A549 (cell line): Measurements from ENCODE around the gene CACNA2D2. TPM values are rescaled to one million over a fixed set of nuclear protein-coding genes. Genes with fewer than 3 reads are reported as not detected.
A peak's percentile ranks its signal among the peaks of the same experiment; 100 is the strongest.

Experiments used
- ATAC-seq, 2 experiments: fragments of 200-7000 bp in 1 of 2; fragments of >200 bp in 1 of 2; cut with Nextera tagmentation in 1 of 2; cut with Tn5 transposase in 1 of 2; 3 replicates each; pipeline versions ENCODE4 v1.8.0 to v1.9.1; 2018 to 2020; ENCODE audit warnings: mild to moderate bottlenecking in 1 of 2, moderate library complexity in 1 of 2
- CTCF ChIA-PET: fragments of 300-600 bp; sonication (Branson Sonifier 250); formaldehyde crosslinking; extraction: SDS; loops from one replicate; lab custom pipeline; 2021; ENCODE audit warnings: antibody characterized with exemption, inconsistent platforms; lab: Yijun Ruan, JAX
- POLR2A ChIA-PET: fragments of 350-600 bp; formaldehyde crosslinking; extraction: SDS; loops from one replicate; lab custom pipeline; 2021; ENCODE audit warnings: antibody characterized with exemption, inconsistent platforms; lab: Yijun Ruan, JAX
- DNase-seq, 2 experiments: peaks; one replicate each; pipeline versions ENCODE4 v3.0.0 to v3.0.0-alpha.2; 2011 to 2016; ENCODE audit warnings: low read depth in 1 of 2, low spot score in 1 of 2
- FAIRE-seq: peaks from 2 replicates; lab custom pipeline; 2011; peaks lifted over from hg19 to GRCh38; lab: Jason Lieb, UNC
- H3K27ac ChIP-seq, 2 experiments: fragments of >200 bp; sonication (Bioruptor Twin); formaldehyde crosslinking; 3 replicates each; pipeline ENCODE4 v1.5.1; 2016 to 2017
- H3K4me1 ChIP-seq: fragments of >200 bp; sonication (Bioruptor Twin); formaldehyde crosslinking; 3 replicates; pipeline ENCODE4 v1.6.1; 2016
- H3K4me2 ChIP-seq: fragments of >200 bp; sonication (Bioruptor Twin); formaldehyde crosslinking; 3 replicates; pipeline ENCODE4 v1.6.1; 2016
- H3K4me3 ChIP-seq: fragments of >200 bp; sonication (Bioruptor Twin); formaldehyde crosslinking; 3 replicates; pipeline ENCODE4 v1.5.1; 2016
- H3K9me3 ChIP-seq: fragments of >200 bp; sonication (Bioruptor Twin); formaldehyde crosslinking; 3 replicates; pipeline ENCODE4 v1.6.1; 2016
- BHLHE40 ChIP-seq: IDR thresholded peaks from 2 replicates; pipeline ENCODE4 v1.6.1; 2012; ENCODE audit warnings: low read depth, low read length, inconsistent platforms
- E2F6 ChIP-seq: IDR thresholded peaks from 2 replicates; pipeline ENCODE4 v1.6.1; 2012; ENCODE audit warnings: low read depth, borderline replicate concordance
- EHF ChIP-seq: fragments of 250-450 bp; sonication (Bioruptor Pico); IDR thresholded peaks from 2 replicates; pipeline ENCODE4 v1.5.0; 2020; ENCODE audit warnings: mild to moderate bottlenecking
- FOSB ChIP-seq: fragments of 250-450 bp; sonication (Bioruptor Pico); IDR thresholded peaks from 2 replicates; pipeline ENCODE4 v1.5.0; 2020; ENCODE audit warnings: mild to moderate bottlenecking, moderate library complexity
- FOSL2 ChIP-seq, 2 experiments: fragments of 450-650 bp in 1 of 2; fragments of >200 bp in 1 of 2; sonication (Bioruptor Twin) in 1 of 2; formaldehyde crosslinking; IDR thresholded peaks; 2 replicates each; pipeline versions ENCODE4 v1.5.0 to v1.6.1; 2016 to 2020; ENCODE audit warnings: mild to moderate bottlenecking in 1 of 2, moderate library complexity in 1 of 2
- FOXS1 ChIP-seq: fragments of 250-450 bp; sonication (Bioruptor Pico); IDR thresholded peaks from 2 replicates; pipeline ENCODE4 v1.5.0; 2020; ENCODE audit warnings: mild to moderate bottlenecking, moderate library complexity
- GATA3 ChIP-seq: IDR thresholded peaks from 2 replicates; pipeline ENCODE4 v1.6.1; 2012; ENCODE audit warnings: borderline replicate concordance
- HOXB5 ChIP-seq: fragments of 250-450 bp; sonication (Bioruptor Pico); IDR thresholded peaks from 2 replicates; pipeline ENCODE4 v1.5.0; 2020; ENCODE audit warnings: mild to moderate bottlenecking, moderate library complexity
- JUN ChIP-seq, 2 experiments: fragments of >200 bp; sonication (Bioruptor Twin); formaldehyde crosslinking; IDR thresholded peaks; 2 replicates in 1 of 2; 3 replicates in 1 of 2; pipeline ENCODE4 v1.6.1; 2016 to 2017
- KDM1A ChIP-seq: fragments of 200-600 bp; sonication (generic); IDR thresholded peaks from 2 replicates; pipeline ENCODE4 v1.6.1; 2016; ENCODE audit warnings: low read depth, mild to moderate bottlenecking
- KDM5A ChIP-seq: fragments of 200-600 bp; sonication (generic); IDR thresholded peaks from 2 replicates; pipeline ENCODE4 v1.6.1; 2016; ENCODE audit warnings: antibody characterized with exemption, mild to moderate bottlenecking
- MAX ChIP-seq: IDR thresholded peaks from 2 replicates; pipeline ENCODE4 v1.6.1; 2012
- MYC ChIP-seq: IDR thresholded peaks from 2 replicates; pipeline ENCODE4 v1.6.1; 2012; ENCODE audit warnings: mild to moderate bottlenecking, inconsistent platforms, low read length, improper control_type of control experiment, borderline replicate concordance
- PHF8 ChIP-seq: fragments of 200-600 bp; sonication (generic); IDR thresholded peaks from 2 replicates; pipeline ENCODE4 v1.6.1; 2016; ENCODE audit warnings: low read depth, mild to moderate bottlenecking, antibody characterized with exemption, moderate library complexity, borderline replicate concordance
- POLR2A ChIP-seq: IDR thresholded peaks from 2 replicates; pipeline ENCODE4 v1.6.1; 2012; ENCODE audit warnings: mild to moderate bottlenecking, low read length
- POLR2AphosphoS2 ChIP-seq: conservative IDR thresholded peaks from 2 replicates; pipeline ENCODE4 v1.6.1; 2012; ENCODE audit warnings: low read length, improper control_type of control experiment, inconsistent platforms
- SMC3 ChIP-seq: fragments of >200 bp; sonication (Bioruptor Twin); formaldehyde crosslinking; IDR thresholded peaks from 3 replicates; pipeline ENCODE4 v1.6.1; 2018; ENCODE audit warnings: inconsistent platforms
- TP53 ChIP-seq: fragments of 250-450 bp; sonication (Bioruptor Pico); IDR thresholded peaks from 2 replicates; pipeline ENCODE4 v1.5.0; 2021; ENCODE audit warnings: mild to moderate bottlenecking, moderate library complexity
- ZSCAN20 ChIP-seq: fragments of 250-450 bp; sonication (Bioruptor Pico); IDR thresholded peaks from 2 replicates; pipeline ENCODE4 v1.8.0; 2022; ENCODE audit warnings: mild to moderate bottlenecking, moderate library complexity
- WGBS: methylation state at CpG from one replicate; pipeline ENCODE4 v1.1.6; 2017; ENCODE audit errors: missing lambda C conversion rate; 5-methylcytosine and 5-hydroxymethylcytosine counted together
- polyA plus RNA-seq, 4 experiments: library from polyadenylated mRNA; depleted of rRNA in 3 of 4; stranded (reverse); fragments of >200 nt; fragmentation: RNase III in 1 of 4; extraction: RNeasy Plus Mini Kit Qiagen cat#74134 plus additional on column Dnase treatment in 1 of 4; gene quantifications; 2 replicates in 3 of 4; 3 replicates in 1 of 4; pipeline ENCODE4 v1.2.3, GENCODE V29; 2011 to 2017
- TF ChIP-seq, protein P1 (sequence below): fragments of 250-450 bp; sonication (Bioruptor Pico); IDR thresholded peaks from 2 replicates; pipeline ENCODE4 v1.5.0; 2020; ENCODE audit warnings: low read depth, mild to moderate bottlenecking, moderate library complexity

CACNA2D2 gene
- polyA plus RNA-seq, 2 of the 4 experiments (the other 2 are of a cell fraction): 0.21 to 0.75 TPM

- TF ChIP-seq POLR2AphosphoS2: no peak
- no peak for TF ChIP-seq POLR2A
These were observed 164.5 kb downstream of the CACNA2D2 start (continued) for GRCh38 chr3:50338965-50339364.

DNA sequence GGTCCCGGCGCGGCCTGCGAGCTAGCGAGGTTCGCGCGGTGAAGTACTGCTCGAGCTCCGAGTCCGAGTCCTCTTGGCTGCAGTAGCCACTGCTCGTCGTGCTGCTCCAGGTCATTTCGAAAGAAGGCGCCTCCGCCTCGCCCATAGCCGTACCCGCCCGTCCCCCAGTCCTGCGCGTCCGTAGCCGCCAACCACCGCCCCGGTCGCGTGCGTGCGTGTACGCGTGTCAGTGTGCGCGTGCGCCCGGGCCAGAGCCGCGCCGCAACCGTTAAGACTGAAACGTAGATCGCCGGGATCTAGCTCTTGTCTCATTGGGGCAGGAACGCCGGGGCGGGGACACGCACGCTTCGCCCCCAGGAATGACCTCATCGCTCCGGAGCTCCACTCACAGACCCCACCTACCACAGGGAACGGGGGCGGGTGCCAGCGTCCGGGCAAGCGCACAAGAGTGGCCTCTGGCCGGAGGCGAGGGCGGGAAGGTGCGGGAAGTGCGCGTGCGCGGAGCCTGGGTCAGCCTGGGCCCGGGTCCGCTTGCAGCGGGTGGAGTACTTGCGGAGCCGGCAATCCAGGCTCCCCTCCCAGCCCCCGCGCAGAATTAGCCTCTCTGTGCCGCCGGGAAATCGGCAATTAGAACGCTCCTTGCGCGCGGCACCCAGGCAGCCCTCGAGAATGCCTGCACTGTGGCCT lies 166.1 kb downstream of the CACNA2D2 start:
- FAIRE-seq (no peak), ATAC-seq (peak; percentile 91 to 93), DNase-seq (peak; percentile 97 to 98)
- TF ChIP-seq E2F6: peak; percentile 91; the same call in 1 of the 2 replicates
- TF ChIP-seq GATA3: peak; percentile 12; the same call in 1 of the 2 replicates
- no peak for TF ChIP-seq ZSCAN20 (CRISPR knock-in tag)
- TF ChIP-seq JUN (IDR thresholded peaks at IDR 0.05): 0 out of 5 replicates have a peak, but pooled peaks have one; percentile 25 to 48
- TF ChIP-seq FOSB (CRISPR knock-in tag): no peak
- TF ChIP-seq, protein P1, sequence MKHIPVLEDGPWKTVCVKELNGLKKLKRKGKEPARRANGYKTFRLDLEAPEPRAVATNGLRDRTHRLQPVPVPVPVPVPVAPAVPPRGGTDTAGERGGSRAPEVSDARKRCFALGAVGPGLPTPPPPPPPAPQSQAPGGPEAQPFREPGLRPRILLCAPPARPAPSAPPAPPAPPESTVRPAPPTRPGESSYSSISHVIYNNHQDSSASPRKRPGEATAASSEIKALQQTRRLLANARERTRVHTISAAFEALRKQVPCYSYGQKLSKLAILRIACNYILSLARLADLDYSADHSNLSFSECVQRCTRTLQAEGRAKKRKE (CRISPR knock-in tag): no peak
- no peak for TF ChIP-seq EHF
- TF ChIP-seq SMC3: no peak
- no peak; the same call in 1 of the 2 replicates for TF ChIP-seq MYC
- no peak for TF ChIP-seq FOXS1 (CRISPR knock-in tag)
- peak; percentile 67 for TF ChIP-seq POLR2A
- no peak for TF ChIP-seq KDM1A
- TF ChIP-seq HOXB5 (CRISPR knock-in tag): no peak
- TF ChIP-seq BHLHE40: peak; percentile 72
- no peak for TF ChIP-seq FOSL2 (IDR thresholded peaks at IDR 0.05)
- TF ChIP-seq FOSL2 (CRISPR knock-in tag; IDR thresholded peaks at IDR 0.05): no peak
- TF ChIP-seq PHF8: peak; percentile 65; the same call in 1 of the 2 replicates
- TF ChIP-seq TP53: no peak
- TF ChIP-seq MAX: peak; percentile 84
- Histone ChIP-seq H3K4me3 (peak overlapping the region; percentile 72), H3K4me2 (peak overlapping the region; percentile 97), H3K27ac (peak overlapping the region; percentile 92 to 98), H3K9me3 (no peaks in the 10 kb centered on the region), H3K4me1 (peaks cover 29% of the 10 kb centered on the region)
- POLR2A ChIA-PET: interaction anchor here (0.9 to 2.0 kb wide), 12 partner anchors 9 to 274 kb away, joined by 3 to 27 read pairs (median 4); partner anchors contain the start of genes CISH, CYB561D2, HEMK1 and HYAL3
- CTCF ChIA-PET: interaction anchor here (1.2 to 6.2 kb wide), 3 partner anchors 10 to 16 kb away, joined by 3 to 56 read pairs (median 15); partner anchors contain the start of gene HYAL2
- 0% methylated on average over 4 of the region's 79 CpGs for WGBS

- H3K4me2 ChIP-seq: peak overlapping the region; percentile 97
- H3K9me3 ChIP-seq: no peaks in the 10 kb centered on the region
- H3K27ac ChIP-seq: peak overlapping the region; percentile 92 to 98
- POLR2A ChIA-PET: interaction anchor here (0.9 to 2.0 kb wide), 12 partner anchors 8 to 275 kb away, joined by 3 to 27 read pairs (median 4); partner anchors contain the start of genes CISH, CYB561D2, HEMK1 and HYAL3
- TF ChIP-seq GATA3 (0 out of 2 replicates have a peak, but pooled peaks have one; percentile 1), JUN (IDR thresholded peaks at IDR 0.05) (0 out of 5 replicates have a peak, but pooled peaks of 1 of the 2 experiments have one; percentile 4), KDM5A (no peak)
- TF ChIP-seq, all 56 proteins: peak for 2
- WGBS: 4% methylated on average over 8 of the region's 31 CpGs
- FAIRE-seq (no peak), DNase-seq (peak in 1 of 2 experiments; percentile 32), ATAC-seq (peak; percentile 27 to 76)
- Histone ChIP-seq H3K4me3 (peak overlapping the region; percentile 72), H3K4me1 (peaks cover 29% of the 10 kb centered on the region)
- CTCF ChIA-PET: interaction anchor here (1.2 to 6.2 kb wide), 5 partner anchors 11 to 213 kb away, joined by 3 to 56 read pairs (median 4); partner anchors contain the start of gene HYAL2
These were observed 166.8 kb downstream of the CACNA2D2 start for GRCh38 chr3:50336452-50337174.
